Ammon's horn (tissue), 1 donor: ENCODE data around the gene SORBS2.

Experiments
- DNase-seq: peaks from one replicate; pipeline ENCODE4 v3.0.0-alpha.2; 2016; ENCODE audit warnings: low spot score

SORBS2 gene

GRCh38 chr4:185836241-185837084, 24.5 kb upstream of the SORBS2 start:
- no peak for DNase-seq

GRCh38 chr4:185835814-185836213, 23.8 kb upstream of the SORBS2 start:
- no peak for DNase-seq

- DNase-seq = no peak
These were observed 23.3 kb upstream of the SORBS2 start for GRCh38 chr4:185835336-185835735.

GRCh38 chr4:185834778-185835177, 22.8 kb upstream of the SORBS2 start:
- DNase-seq = no peak

- no peak for DNase-seq
These were observed 22.1 kb upstream of the SORBS2 start for GRCh38 chr4:185834088-185834487.

GRCh38 chr4:185833055-185833598, 21.1 kb upstream of the SORBS2 start:
- DNase-seq = no peak

- no peak for DNase-seq
These were observed 19.3 kb upstream of the SORBS2 start for GRCh38 chr4:185831125-185831815.

GRCh38 chr4:185830263-185830994, 18.4 kb upstream of the SORBS2 start:
- no peak for DNase-seq

- no peak for DNase-seq
These were observed 14.4 kb upstream of the SORBS2 start for GRCh38 chr4:185826381-185826780.

GRCh38 chr4:185825737-185826136, 13.7 kb upstream of the SORBS2 start:
- DNase-seq = no peak

- DNase-seq = no peak
These were observed 10.8 kb upstream of the SORBS2 start for GRCh38 chr4:185822791-185823190.

GRCh38 chr4:185821029-185821419, 9.0 kb upstream of the SORBS2 start:
- no peak for DNase-seq

GRCh38 chr4:185820146-185821028, 8.4 kb upstream of the SORBS2 start:
- no peak for DNase-seq

- no peak for DNase-seq
These were observed 7.2 kb upstream of the SORBS2 start for GRCh38 chr4:185819144-185819543.

GRCh38 chr4:185817403-185817818, 5.4 kb upstream of the SORBS2 start:
- DNase-seq = no peak

- DNase-seq = no peak
These were observed 1.1 kb upstream of the SORBS2 start for GRCh38 chr4:185813133-185813532.

- no peak for DNase-seq
These were observed 1.1 kb downstream of the SORBS2 start for GRCh38 chr4:185810746-185811508.

GRCh38 chr4:185809533-185810071, 2.4 kb downstream of the SORBS2 start:
- DNase-seq = no peak

GRCh38 chr4:185809121-185809520, 2.9 kb downstream of the SORBS2 start:
- DNase-seq = no peak

- DNase-seq = no peak
These were observed 6.0 kb downstream of the SORBS2 start for GRCh38 chr4:185805979-185806378.
